ENCODE results near the gene IL33. TPM values are rescaled to one million over a fixed set of nuclear protein-coding genes. Genes with fewer than 3 reads are reported as not detected.

IL33 gene
- total RNA-seq, 2 experiments from 2014 or later: not detected

GRCh38 chr9:6229186-6229585, 13.6 kb downstream of the IL33 start:
- Mint-ChIP-seq H3K4me3 (no peak overlapping the region), H3K27ac (no peak overlapping the region), H3K9me3 (ENCODE audit: low read depth) (no peaks in the 10 kb centered on the region), H3K4me1 (no peaks in the 10 kb centered on the region), H3K36me3 (no peaks in the 10 kb centered on the region), H3K27me3 (peaks cover 18% of the 10 kb centered on the region)
- DNase-seq (no peak), ATAC-seq (no peak)
- CTCF ChIA-PET: interaction anchor here (1.0 kb wide), 1 partner anchor 12 kb away, joined by 3 read pairs; no protein-coding TSS in a partner anchor

DNA sequence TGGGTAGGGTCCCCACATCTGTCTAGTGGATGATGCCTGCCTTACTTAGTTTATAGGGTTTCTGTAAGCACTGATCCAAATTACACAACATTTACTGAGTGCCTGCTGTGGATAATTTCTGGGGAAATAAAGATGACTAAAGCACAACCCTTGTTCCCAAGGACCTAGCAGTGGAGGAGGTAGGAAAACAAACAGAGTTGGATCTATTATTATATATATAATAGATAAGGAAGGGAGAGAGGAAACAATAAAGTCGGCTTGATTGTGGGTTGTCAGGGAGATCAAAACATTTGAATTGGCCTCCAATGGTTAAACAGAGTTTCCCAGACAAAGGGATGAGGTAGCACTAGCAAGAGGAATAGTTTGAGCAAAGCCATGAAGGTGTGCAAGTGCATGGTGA, 14.0 kb downstream of the IL33 start:
- ATAC-seq: no peak
- Mint-ChIP-seq H3K9me3 (ENCODE audit: low read depth) (no peaks in the 10 kb centered on the region), H3K27me3 (peaks cover 18% of the 10 kb centered on the region), H3K4me1 (no peaks in the 10 kb centered on the region), H3K36me3 (no peaks in the 10 kb centered on the region), H3K4me3 (no peak overlapping the region), H3K27ac (no peak overlapping the region)
- no peak for DNase-seq
- CTCF ChIA-PET: no interaction called here

- ATAC-seq: no peak
- no peak for DNase-seq
- Mint-ChIP-seq H3K27ac (no peak overlapping the region), H3K4me3 (no peak overlapping the region), H3K27me3 (peaks cover 14% of the 10 kb centered on the region), H3K9me3 (ENCODE audit: low read depth) (no peaks in the 10 kb centered on the region), H3K4me1 (no peaks in the 10 kb centered on the region), H3K36me3 (no peaks in the 10 kb centered on the region)
- CTCF ChIA-PET: no interaction called here
These were observed 14.6 kb downstream of the IL33 start for GRCh38 chr9:6230037-6230780.

DNA sequence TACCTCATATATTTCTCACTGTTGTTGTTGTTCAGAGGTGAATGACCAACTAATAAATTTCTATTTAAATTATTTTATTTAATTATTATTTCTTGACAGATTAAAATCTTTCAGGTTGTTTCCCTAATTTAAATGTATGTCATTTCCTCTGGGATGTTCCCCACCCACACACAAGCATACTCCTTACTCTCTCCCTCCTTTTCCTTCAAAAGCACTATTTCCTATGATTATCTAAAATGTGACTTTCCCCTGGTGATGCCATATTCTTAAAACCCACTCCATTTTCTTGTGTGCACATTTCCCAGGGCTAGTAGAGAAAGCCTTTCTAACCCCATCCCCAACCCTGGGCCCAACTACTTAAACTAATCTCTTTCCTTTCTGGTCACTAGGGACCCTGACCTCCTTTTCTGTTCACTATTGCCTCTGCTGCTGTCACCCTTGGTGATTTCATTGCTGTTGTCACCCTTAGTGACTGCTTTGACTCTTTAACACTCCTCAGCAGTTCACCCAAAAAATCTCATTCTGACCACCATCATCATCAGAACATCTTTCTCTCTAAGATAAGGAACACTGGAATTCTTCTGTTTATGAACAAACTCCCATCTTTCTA, 16.8 kb downstream of the IL33 start:
- DNase-seq (no peak), ATAC-seq (no peak)
- Mint-ChIP-seq H3K9me3 (ENCODE audit: low read depth) (no peaks in the 10 kb centered on the region), H3K36me3 (no peaks in the 10 kb centered on the region), H3K27me3 (peaks cover 4% of the 10 kb centered on the region), H3K27ac (no peak overlapping the region), H3K4me1 (no peaks in the 10 kb centered on the region), H3K4me3 (no peak overlapping the region)
- CTCF ChIA-PET: no interaction called here

DNA sequence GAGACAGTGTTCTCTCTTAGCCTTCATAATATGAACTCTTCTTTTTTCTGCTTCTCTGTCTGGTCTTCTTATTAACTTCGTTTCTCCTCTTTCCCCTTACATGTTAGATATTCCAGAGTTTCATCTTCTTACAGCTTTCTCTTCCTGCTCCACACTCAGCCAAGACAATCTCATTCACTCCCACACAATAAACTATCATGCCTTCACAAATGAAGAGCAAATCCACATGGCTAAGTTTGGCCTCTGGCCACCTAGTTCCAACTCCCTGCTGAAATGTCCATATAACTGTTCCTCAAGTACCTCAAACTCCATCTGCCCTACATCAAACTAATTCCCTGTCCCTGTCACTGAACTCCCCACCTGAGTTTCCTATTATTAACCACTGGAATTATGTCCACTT, 18.4 kb downstream of the IL33 start:
- Mint-ChIP-seq H3K27me3 (peaks cover 5% of the 10 kb centered on the region), H3K27ac (no peak overlapping the region), H3K36me3 (no peaks in the 10 kb centered on the region), H3K4me3 (no peak overlapping the region), H3K9me3 (ENCODE audit: low read depth) (no peaks in the 10 kb centered on the region), H3K4me1 (no peaks in the 10 kb centered on the region)
- CTCF ChIA-PET: no interaction called here
- no peak for ATAC-seq
- no peak for DNase-seq

DNA sequence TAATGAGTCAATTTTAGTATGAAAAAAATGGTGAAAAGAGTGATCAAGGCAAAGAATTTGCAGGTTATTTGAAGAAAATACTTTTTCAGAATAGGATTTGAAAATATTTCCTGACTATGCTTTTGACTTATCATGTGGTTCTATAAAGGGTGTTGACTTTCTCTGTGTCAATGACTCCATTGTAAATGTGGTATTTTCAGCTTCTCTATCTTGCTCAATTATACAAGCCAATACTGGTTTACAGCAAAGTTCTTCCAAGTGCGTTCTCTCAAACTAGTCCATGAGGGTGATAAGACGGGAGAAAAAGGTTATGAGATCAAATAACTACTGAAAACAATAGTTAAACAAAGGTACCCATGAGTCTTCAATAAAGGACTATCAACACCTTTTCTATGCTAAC, 21.7 kb downstream of the IL33 start:
- Mint-ChIP-seq H3K4me1 (no peaks in the 10 kb centered on the region), H3K36me3 (peaks cover 2% of the 10 kb centered on the region), H3K27ac (no peak overlapping the region), H3K4me3 (no peak overlapping the region), H3K27me3 (peaks cover 14% of the 10 kb centered on the region), H3K9me3 (ENCODE audit: low read depth) (no peaks in the 10 kb centered on the region)
- ATAC-seq: no peak
- CTCF ChIA-PET: no interaction called here
- DNase-seq: no peak

GRCh38 chr9:6239048-6239461, 23.4 kb downstream of the IL33 start:
- Mint-ChIP-seq H3K27me3 (peaks cover 19% of the 10 kb centered on the region), H3K36me3 (peaks cover 2% of the 10 kb centered on the region), H3K27ac (no peak overlapping the region), H3K4me1 (no peaks in the 10 kb centered on the region), H3K4me3 (no peak overlapping the region), H3K9me3 (ENCODE audit: low read depth) (no peaks in the 10 kb centered on the region)
- no peak for DNase-seq
- ATAC-seq: no peak
- CTCF ChIA-PET: no interaction called here

GRCh38 chr9:6239694-6240093, 24.1 kb downstream of the IL33 start:
- Mint-ChIP-seq H3K36me3 (peaks cover 2% of the 10 kb centered on the region), H3K27ac (no peak overlapping the region), H3K4me1 (peaks cover 2% of the 10 kb centered on the region), H3K4me3 (no peak overlapping the region), H3K27me3 (peaks cover 19% of the 10 kb centered on the region), H3K9me3 (ENCODE audit: low read depth) (no peaks in the 10 kb centered on the region)
- CTCF ChIA-PET: no interaction called here
- DNase-seq (no peak), ATAC-seq (no peak)

DNA sequence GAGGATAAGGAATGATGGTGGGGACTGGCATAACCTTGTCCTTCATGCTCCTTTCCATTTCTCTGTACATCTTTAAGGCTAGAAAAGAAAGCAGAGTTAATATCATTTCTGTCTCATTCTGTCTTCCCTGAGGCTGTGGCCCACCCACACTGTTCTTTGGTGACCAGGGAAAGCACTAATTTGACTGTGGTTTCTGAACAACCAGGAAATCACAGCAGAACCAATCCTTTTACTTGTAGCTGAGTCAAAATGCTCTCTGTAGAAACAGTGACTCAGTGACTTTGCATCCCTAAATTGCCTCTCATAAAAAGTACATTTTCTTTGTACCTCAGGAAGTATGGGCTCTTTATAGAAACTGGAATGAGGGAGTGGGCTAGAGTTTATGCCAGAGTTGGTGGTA, 28.1 kb downstream of the IL33 start:
- CTCF ChIA-PET: no interaction called here
- H3K27me3 Mint-ChIP-seq: peaks cover 19% of the 10 kb centered on the region
- no peaks in the 10 kb centered on the region for H3K9me3 Mint-ChIP-seq (ENCODE audit: low read depth)
- no peak overlapping the region for H3K4me3 Mint-ChIP-seq
- no peak overlapping the region for H3K27ac Mint-ChIP-seq
- peaks cover 8% of the 10 kb centered on the region for H3K4me1 Mint-ChIP-seq
- peak; percentile 40 for DNase-seq
- peaks cover 2% of the 10 kb centered on the region for H3K36me3 Mint-ChIP-seq
- ATAC-seq: peak; percentile 20

GRCh38 chr9:6247266-6247665, 31.7 kb downstream of the IL33 start:
- CTCF ChIA-PET: no interaction called here
- peaks cover 8% of the 10 kb centered on the region for H3K4me1 Mint-ChIP-seq
- no peak for DNase-seq
- H3K4me3 Mint-ChIP-seq: no peak overlapping the region
- ATAC-seq: no peak
- peaks cover 20% of the 10 kb centered on the region for H3K27me3 Mint-ChIP-seq
- H3K9me3 Mint-ChIP-seq (ENCODE audit: low read depth): no peaks in the 10 kb centered on the region
- H3K36me3 Mint-ChIP-seq: no peaks in the 10 kb centered on the region
- H3K27ac Mint-ChIP-seq: no peak overlapping the region

GRCh38 chr9:6268826-6269397, 53.3 kb downstream of the IL33 start:
- Mint-ChIP-seq H3K4me1 (no peaks in the 10 kb centered on the region), H3K9me3 (ENCODE audit: low read depth) (peaks cover 3% of the 10 kb centered on the region), H3K36me3 (no peaks in the 10 kb centered on the region), H3K27me3 (peaks cover 7% of the 10 kb centered on the region), H3K4me3 (no peak overlapping the region), H3K27ac (no peak overlapping the region)
- no peak for ATAC-seq
- CTCF ChIA-PET: no interaction called here
- DNase-seq: no peak

DNA sequence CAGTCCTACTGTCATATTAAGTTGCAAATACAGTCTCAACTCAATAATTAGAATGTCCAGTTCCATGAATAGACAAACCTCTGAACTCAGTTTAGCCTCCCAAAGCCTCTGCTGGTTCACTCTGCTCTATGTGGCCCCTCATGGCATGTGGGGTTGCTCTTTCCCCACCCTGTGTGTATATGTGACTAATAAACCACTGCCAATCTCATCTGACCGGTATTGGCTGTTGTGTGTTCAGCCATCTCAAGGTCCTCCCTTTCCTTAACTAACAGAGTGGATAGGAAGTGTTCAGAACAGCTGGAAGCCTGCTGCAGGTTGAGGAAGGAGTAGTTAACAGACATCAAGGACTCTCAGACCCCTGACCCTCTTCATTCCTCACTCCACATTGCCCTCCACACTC, 55.3 kb downstream of the IL33 start:
- CTCF ChIA-PET: no interaction called here
- Mint-ChIP-seq H3K27ac (no peak overlapping the region), H3K36me3 (no peaks in the 10 kb centered on the region), H3K4me3 (no peak overlapping the region), H3K4me1 (no peaks in the 10 kb centered on the region), H3K27me3 (peaks cover 10% of the 10 kb centered on the region), H3K9me3 (ENCODE audit: low read depth) (peaks cover 3% of the 10 kb centered on the region)
- no peak for DNase-seq
- no peak for ATAC-seq

- Mint-ChIP-seq H3K4me3 (no peak overlapping the region), H3K36me3 (no peaks in the 10 kb centered on the region), H3K9me3 (ENCODE audit: low read depth) (no peaks in the 10 kb centered on the region), H3K4me1 (no peaks in the 10 kb centered on the region), H3K27me3 (peaks cover 10% of the 10 kb centered on the region), H3K27ac (no peak overlapping the region)
- CTCF ChIA-PET: no interaction called here
- ATAC-seq (no peak), DNase-seq (no peak)
These were observed 56.1 kb downstream of the IL33 start for GRCh38 chr9:6271508-6272228.

- H3K4me1 Mint-ChIP-seq: no peaks in the 10 kb centered on the region
These were observed 56.6 kb downstream of the IL33 start for GRCh38 chr9:6272229-6272598.

More at GRCh38 chr9:6272229-6272598, 56.6 kb downstream of the IL33 start:
- no peaks in the 10 kb centered on the region for H3K9me3 Mint-ChIP-seq (ENCODE audit: low read depth)
- ATAC-seq (no peak), DNase-seq (no peak)
- no peak overlapping the region for H3K27ac Mint-ChIP-seq
- no peak overlapping the region for H3K4me3 Mint-ChIP-seq
- peaks cover 10% of the 10 kb centered on the region for H3K27me3 Mint-ChIP-seq
- CTCF ChIA-PET: no interaction called here
- H3K36me3 Mint-ChIP-seq: no peaks in the 10 kb centered on the region
